WTC11 (cell line): ENCODE measurements around the gene GUCY2C. TPM values are rescaled to one million over a fixed set of nuclear protein-coding genes. Genes with fewer than 3 reads are reported as not detected.

Experiments
- ATAC-seq: fragments of 200-7000 bp; cut with Tn5 transposase; 2 replicates; pipeline ENCODE4 v1.10.0; 2021; ENCODE audit warnings: mild to moderate bottlenecking, moderate library complexity
- CTCF ChIA-PET: fragments of 300-600 bp; sonication (Branson Sonifier 250); formaldehyde crosslinking; loops from one replicate; lab custom pipeline; 2021; ENCODE audit warnings: antibody characterized with exemption; lab: Charles Lee
- POLR2A ChIA-PET: fragments of 350-600 bp; sonication (Branson Sonifier 250); formaldehyde crosslinking; loops from one replicate; lab custom pipeline; 2021; ENCODE audit warnings: antibody characterized with exemption; lab: Charles Lee
- DNase-seq: peaks from one replicate; pipeline ENCODE4 v3.0.0; 2021; ENCODE audit warnings: low spot score
- H3K27ac Mint-ChIP-seq: 2 replicates; pipeline ENCODE4 v1.8.0; 2021; ENCODE audit warnings: mixed read lengths
- H3K27me3 Mint-ChIP-seq: 2 replicates; pipeline ENCODE4 v1.8.0; 2021; ENCODE audit warnings: low read depth, mild to moderate bottlenecking, moderate library complexity, mixed read lengths
- H3K36me3 Mint-ChIP-seq: 2 replicates; pipeline ENCODE4 v1.8.0; 2021; ENCODE audit warnings: mixed read lengths
- H3K4me1 Mint-ChIP-seq: 2 replicates; pipeline ENCODE4 v1.8.0; 2022; ENCODE audit warnings: mixed read lengths
- H3K4me3 Mint-ChIP-seq: 2 replicates; pipeline ENCODE4 v1.8.0; 2021; ENCODE audit warnings: mild to moderate bottlenecking, moderate library complexity, mixed read lengths
- H3K9me3 Mint-ChIP-seq: 2 replicates; pipeline ENCODE4 v1.8.0; 2021; ENCODE audit warnings: mixed read lengths
- AR ChIP-seq: fragments of 250-450 bp; sonication (Bioruptor Pico); IDR thresholded peaks from 2 replicates; pipeline ENCODE4 v1.9.0; 2021; ENCODE audit warnings: mild to moderate bottlenecking
- ATF2 ChIP-seq: sonication (generic); formaldehyde crosslinking; IDR thresholded peaks from 2 replicates; pipeline ENCODE4 v1.8.1; 2022; ENCODE audit warnings: low read depth, missing genetic modification reagents, borderline replicate concordance
- CBFB ChIP-seq: sonication (generic); formaldehyde crosslinking; IDR thresholded peaks from 2 replicates; pipeline ENCODE4 v1.8.1; 2022; ENCODE audit warnings: mild to moderate bottlenecking, low read depth, missing genetic modification reagents
- CDX4 ChIP-seq: fragments of 250-450 bp; sonication (Bioruptor Pico); IDR thresholded peaks from 2 replicates; pipeline ENCODE4 v1.9.0; 2021; ENCODE audit warnings: moderate library complexity, mild to moderate bottlenecking, inconsistent platforms, borderline replicate concordance
- ERG ChIP-seq: fragments of 250-450 bp; sonication (Bioruptor Pico); IDR thresholded peaks from 2 replicates; pipeline ENCODE4 v1.8.0; 2021; ENCODE audit warnings: mild to moderate bottlenecking
- FOXP4 ChIP-seq: sonication (generic); formaldehyde crosslinking; IDR thresholded peaks from 2 replicates; pipeline ENCODE4 v1.8.0; 2022; ENCODE audit warnings: mild to moderate bottlenecking, missing genetic modification reagents
- HMGXB4 ChIP-seq: sonication (generic); formaldehyde crosslinking; IDR thresholded peaks from 2 replicates; pipeline ENCODE4 v1.8.1; 2023; ENCODE audit warnings: mild to moderate bottlenecking, moderate library complexity, missing genetic modification reagents
- NFE2L1 ChIP-seq: sonication (generic); formaldehyde crosslinking; IDR thresholded peaks from 2 replicates; pipeline ENCODE4 v1.8.1; 2023; ENCODE audit warnings: missing genetic modification reagents
- NR1H2 ChIP-seq: sonication (generic); formaldehyde crosslinking; IDR thresholded peaks from 2 replicates; pipeline ENCODE4 v1.9.0; 2021; ENCODE audit warnings: mild to moderate bottlenecking, moderate library complexity, missing genetic modification reagents
- NR3C1 ChIP-seq: sonication (generic); formaldehyde crosslinking; conservative IDR thresholded peaks from 2 replicates; pipeline ENCODE4 v1.8.1; 2023; ENCODE audit warnings: low read depth, mild to moderate bottlenecking, missing genetic modification reagents
- ZBTB21 ChIP-seq: sonication (generic); formaldehyde crosslinking; IDR thresholded peaks from 2 replicates; pipeline ENCODE4 v1.8.1; 2023; ENCODE audit warnings: mild to moderate bottlenecking, missing genetic modification reagents, borderline replicate concordance
- ZNF281 ChIP-seq: sonication (generic); formaldehyde crosslinking; IDR thresholded peaks from 2 replicates; pipeline ENCODE4 v1.8.0; 2023; ENCODE audit warnings: mild to moderate bottlenecking, missing genetic modification reagents
- ZNF425 ChIP-seq: fragments of 250-450 bp; sonication (Bioruptor Pico); conservative IDR thresholded peaks from 2 replicates; pipeline ENCODE4 v1.9.0; 2021; ENCODE audit warnings: mild to moderate bottlenecking
- total RNA-seq: library from RNA; stranded (reverse); gene quantifications from 3 replicates; pipeline ENCODE4 v1.2.3, GENCODE V29; 2021

Gene GUCY2C
- total RNA-seq, 1 experiment from 2014 or later = 3.9 TPM

GRCh38 chr12:14570231-14570630 lies 126.2 kb downstream of the GUCY2C start:
- POLR2A ChIA-PET = no interaction called here
- H3K36me3 Mint-ChIP-seq = no peaks in the 10 kb centered on the region
- no peaks in the 10 kb centered on the region for H3K9me3 Mint-ChIP-seq
- TF ChIP-seq HMGXB4 (CRISPR knock-in tag) (no peak), AR (no peak), ZNF425 (CRISPR knock-in tag) (no peak), ZNF281 (no peak), CDX4 (CRISPR knock-in tag) (no peak), ZBTB21 (CRISPR knock-in tag) (no peak), ERG (no peak), NR1H2 (no peak), NR3C1 (no peak), NFE2L1 (CRISPR knock-in tag) (no peak), CBFB (CRISPR knock-in tag) (no peak), ATF2 (no peak), FOXP4 (CRISPR knock-in tag) (no peak)
- TF ChIP-seq, all 79 proteins: peak for 0
- peaks cover 11% of the 10 kb centered on the region for H3K27me3 Mint-ChIP-seq
- peaks cover 54% of the 10 kb centered on the region for H3K4me1 Mint-ChIP-seq
- ATAC-seq (no peak), DNase-seq (no peak)
- H3K27ac Mint-ChIP-seq = peak overlapping the region; percentile 57; the same call in 1 of the 2 replicates
- no peak overlapping the region; the same call in 1 of the 2 replicates for H3K4me3 Mint-ChIP-seq
- CTCF ChIA-PET = interaction anchor here (1.6 kb wide), 1 partner anchor 116 kb away, joined by 3 read pairs; no protein-coding TSS in a partner anchor
